Fibroblast of the aortic adventitia (primary cell): ENCODE data around the gene ZNF382. TPM values are rescaled to one million over a fixed set of nuclear protein-coding genes. Genes with fewer than 3 reads are reported as not detected.
A peak's percentile ranks its signal among the peaks of the same experiment; 100 is the strongest.
"Not testable (repeated sequence)": the region's sequence is repeated elsewhere in the genome, so short reads cannot be mapped to it uniquely, and the experiment has no call there.

Experiments
- DNase-seq: peaks from one replicate; pipeline ENCODE4 v3.0.0-alpha.2; 2010; ENCODE audit warnings: low read depth
- H3K4me3 ChIP-seq: 2 replicates; pipeline ENCODE4 v1.5.1; 2011; ENCODE audit warnings: low read depth, mild to moderate bottlenecking, control low read depth, low read length, moderate library complexity
- CTCF ChIP-seq: IDR thresholded peaks from 2 replicates; pipeline ENCODE4 v1.5.1; 2011; ENCODE audit warnings: mild to moderate bottlenecking, low read length, control low read depth, inconsistent platforms; ENCODE audit not compliant: insufficient read depth
- total RNA-seq: library from RNA; depleted of rRNA; stranded (reverse); fragments of >200 nt; gene quantifications from 2 replicates; pipeline ENCODE4 v1.2.3, GENCODE V29; 2012; ENCODE audit warnings: low replicate concordance

The ZNF382 gene
- total RNA-seq, 1 donor: 4.6 TPM

- DNase-seq: no peak
- no peak overlapping the region for H3K4me3 ChIP-seq
- no peak for TF ChIP-seq CTCF
Observed at GRCh38 chr19:36577271-36577996, 27.7 kb upstream of the ZNF382 start.

GRCh38 chr19:36579255-36579654 lies 25.9 kb upstream of the ZNF382 start:
- no peak for TF ChIP-seq CTCF
- DNase-seq: no peak
- H3K4me3 ChIP-seq: no peak overlapping the region

- DNase-seq, H3K4me3 ChIP-seq: not testable (repeated sequence)
Observed at GRCh38 chr19:36602681-36603080, 2.4 kb upstream of the ZNF382 start.

- H3K4me3 ChIP-seq: peak overlapping the region; percentile 71
- peak; percentile 2 for DNase-seq
- no peak for TF ChIP-seq CTCF
Observed at GRCh38 chr19:36604656-36605100, 435 bp upstream of the ZNF382 start.

GRCh38 chr19:36605877-36606478 lies 865 bp downstream of the ZNF382 start:
- DNase-seq: no peak
- TF ChIP-seq CTCF: no peak
- peak overlapping the region; percentile 71 for H3K4me3 ChIP-seq

- TF ChIP-seq CTCF: no peak
- no peak overlapping the region for H3K4me3 ChIP-seq
- DNase-seq: no peak
Observed at GRCh38 chr19:36627057-36627456, 21.9 kb downstream of the ZNF382 start.

- TF ChIP-seq CTCF: no peak
- no peak for DNase-seq
- no peak overlapping the region for H3K4me3 ChIP-seq
Observed at GRCh38 chr19:36635342-36635741, 30.2 kb downstream of the ZNF382 start.
